DMS153 treated with DMSO at 0.1 percent for 48 hours (cell line): Measurements from ENCODE around the gene STXBP4.

ENCODE experiments used
- DNase-seq: peaks from one replicate; lab custom pipeline; 2025; ENCODE audit not compliant: unreplicated experiment; lab: John Stamatoyannopoulos, UW

The STXBP4 gene

GRCh38 chr17:54971147-54971546, 2.6 kb downstream of the STXBP4 start:
- DNase-seq = no peak

- DNase-seq = no peak
These were observed 3.3 kb downstream of the STXBP4 start for GRCh38 chr17:54971901-54972300.

GRCh38 chr17:54972406-54973138, 4.0 kb downstream of the STXBP4 start:
- no peak for DNase-seq

- DNase-seq = no peak
These were observed 6.2 kb downstream of the STXBP4 start for GRCh38 chr17:54974759-54975158.

GRCh38 chr17:54976316-54976715, 7.8 kb downstream of the STXBP4 start:
- DNase-seq = no peak

GRCh38 chr17:54977744-54978143, 9.2 kb downstream of the STXBP4 start:
- DNase-seq = no peak

GRCh38 chr17:54979657-54980056, 11.1 kb downstream of the STXBP4 start:
- DNase-seq = no peak

- DNase-seq = no peak
These were observed 11.8 kb downstream of the STXBP4 start for GRCh38 chr17:54980375-54980774.

- DNase-seq = no peak
These were observed 13.8 kb downstream of the STXBP4 start for GRCh38 chr17:54982399-54982798.

GRCh38 chr17:54983260-54983659, 14.7 kb downstream of the STXBP4 start:
- DNase-seq = no peak

GRCh38 chr17:54985476-54985875, 16.9 kb downstream of the STXBP4 start:
- no peak for DNase-seq

- no peak for DNase-seq
These were observed 21.6 kb downstream of the STXBP4 start for GRCh38 chr17:54990118-54990517.

GRCh38 chr17:54991567-54991966, 23.0 kb downstream of the STXBP4 start:
- DNase-seq = no peak

- peak; percentile 55 for DNase-seq
These were observed 24.5 kb downstream of the STXBP4 start for GRCh38 chr17:54992797-54993639.

GRCh38 chr17:54996441-54996840, 27.9 kb downstream of the STXBP4 start:
- no peak for DNase-seq

- no peak for DNase-seq
These were observed 33.9 kb downstream of the STXBP4 start for GRCh38 chr17:55002458-55002857.

GRCh38 chr17:55004484-55004883, 35.9 kb downstream of the STXBP4 start:
- DNase-seq = no peak

GRCh38 chr17:55005520-55005919, 37.0 kb downstream of the STXBP4 start:
- no peak for DNase-seq

GRCh38 chr17:55023626-55024025, 55.1 kb downstream of the STXBP4 start:
- no peak for DNase-seq

GRCh38 chr17:55037828-55038227, 69.3 kb downstream of the STXBP4 start:
- no peak for DNase-seq

GRCh38 chr17:55038291-55038690, 69.7 kb downstream of the STXBP4 start:
- no peak for DNase-seq

- no peak for DNase-seq
These were observed 72.0 kb downstream of the STXBP4 start for GRCh38 chr17:55040611-55041010.
